Nephron (organoid): ENCODE results near the gene FOXI2.

Source experiments
- H3K27ac Mint-ChIP-seq, 3 experiments: 2 replicates each; pipeline ENCODE4 v1.8.0; 2020; ENCODE audit warnings: mixed read lengths in 3 of 3, mild to moderate bottlenecking in 2 of 3, moderate library complexity in 1 of 3
- H3K27me3 Mint-ChIP-seq: 2 replicates; pipeline ENCODE4 v1.8.0; 2021; ENCODE audit warnings: low read depth, mild to moderate bottlenecking, moderate library complexity, mixed read lengths
- H3K36me3 Mint-ChIP-seq: 2 replicates; pipeline ENCODE4 v1.8.0; 2020; ENCODE audit warnings: low read depth, mixed read lengths
- H3K4me1 Mint-ChIP-seq: 2 replicates; pipeline ENCODE4 v1.8.0; 2020; ENCODE audit warnings: mixed read lengths
- H3K4me3 Mint-ChIP-seq, 3 experiments: 2 replicates each; pipeline ENCODE4 v1.8.0; 2020; ENCODE audit warnings: mild to moderate bottlenecking in 3 of 3, mixed read lengths in 3 of 3, moderate library complexity in 2 of 3
- H3K9me3 Mint-ChIP-seq: 2 replicates; pipeline ENCODE4 v1.8.0; 2020; ENCODE audit warnings: mixed read lengths
- TF ChIP-seq, protein P1 (sequence below), 3 experiments: fragments of 200-600 bp; sonication (generic); IDR thresholded peaks; one replicate each; pipeline ENCODE4 v1.5.0; 2021; ENCODE audit warnings: antibody characterized with exemption in 3 of 3; ENCODE audit not compliant: unreplicated experiment in 3 of 3

FOXI2 gene

DNA sequence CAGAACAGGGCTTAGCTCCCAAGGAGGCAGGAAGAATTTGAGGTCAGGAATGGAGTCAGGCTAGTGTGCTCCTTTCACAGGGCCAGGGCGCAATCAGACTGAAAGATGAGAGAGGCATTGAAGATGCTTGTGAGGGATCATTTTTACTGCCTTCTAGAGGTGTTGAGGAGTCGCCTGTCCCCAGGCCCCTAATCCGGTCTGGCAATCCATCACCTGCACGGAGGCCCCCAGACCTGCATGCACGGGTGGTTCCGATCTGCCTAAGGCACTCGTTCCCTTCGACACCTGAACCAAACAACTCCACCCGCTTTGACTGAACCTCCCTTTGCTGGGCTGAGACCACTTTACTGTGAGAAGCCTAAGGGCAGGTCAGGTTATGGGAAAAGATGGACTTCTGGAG lies 8.0 kb downstream of the FOXI2 start:
- Mint-ChIP-seq H3K9me3 (peaks cover 8% of the 10 kb centered on the region), H3K27ac (no peak overlapping the region), H3K36me3 (peaks cover 4% of the 10 kb centered on the region), H3K4me1 (no peaks in the 10 kb centered on the region), H3K4me3 (no peak overlapping the region), H3K27me3 (peaks cover 48% of the 10 kb centered on the region)
- TF ChIP-seq, protein P1, sequence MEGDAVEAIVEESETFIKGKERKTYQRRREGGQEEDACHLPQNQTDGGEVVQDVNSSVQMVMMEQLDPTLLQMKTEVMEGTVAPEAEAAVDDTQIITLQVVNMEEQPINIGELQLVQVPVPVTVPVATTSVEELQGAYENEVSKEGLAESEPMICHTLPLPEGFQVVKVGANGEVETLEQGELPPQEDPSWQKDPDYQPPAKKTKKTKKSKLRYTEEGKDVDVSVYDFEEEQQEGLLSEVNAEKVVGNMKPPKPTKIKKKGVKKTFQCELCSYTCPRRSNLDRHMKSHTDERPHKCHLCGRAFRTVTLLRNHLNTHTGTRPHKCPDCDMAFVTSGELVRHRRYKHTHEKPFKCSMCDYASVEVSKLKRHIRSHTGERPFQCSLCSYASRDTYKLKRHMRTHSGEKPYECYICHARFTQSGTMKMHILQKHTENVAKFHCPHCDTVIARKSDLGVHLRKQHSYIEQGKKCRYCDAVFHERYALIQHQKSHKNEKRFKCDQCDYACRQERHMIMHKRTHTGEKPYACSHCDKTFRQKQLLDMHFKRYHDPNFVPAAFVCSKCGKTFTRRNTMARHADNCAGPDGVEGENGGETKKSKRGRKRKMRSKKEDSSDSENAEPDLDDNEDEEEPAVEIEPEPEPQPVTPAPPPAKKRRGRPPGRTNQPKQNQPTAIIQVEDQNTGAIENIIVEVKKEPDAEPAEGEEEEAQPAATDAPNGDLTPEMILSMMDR (IDR thresholded peaks at IDR 0.05; ENCODE audit: unreplicated experiment in 3 of 3) = no peak

DNA sequence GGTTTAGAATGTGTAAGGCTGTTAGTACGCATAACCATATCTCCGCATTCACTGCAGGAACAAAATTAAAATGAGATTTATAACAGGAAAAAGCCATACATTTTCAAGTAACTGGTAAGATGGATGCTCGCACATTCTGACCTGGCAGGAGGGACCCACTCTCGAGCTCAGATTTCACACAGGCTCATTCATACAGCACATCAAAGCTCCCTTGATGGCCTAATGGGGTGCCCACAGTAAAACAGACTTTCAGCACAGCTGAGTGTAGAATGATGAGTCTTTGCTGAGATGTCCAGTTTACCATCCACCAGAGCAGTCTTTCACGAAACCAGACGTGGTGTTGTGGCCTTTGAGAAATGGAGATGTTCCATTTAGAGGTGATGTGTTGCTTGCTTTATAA lies 8.9 kb downstream of the FOXI2 start:
- Mint-ChIP-seq H3K36me3 (peaks cover 4% of the 10 kb centered on the region), H3K27me3 (peaks cover 39% of the 10 kb centered on the region), H3K4me3 (no peak overlapping the region), H3K27ac (no peak overlapping the region), H3K4me1 (no peaks in the 10 kb centered on the region), H3K9me3 (peaks cover 8% of the 10 kb centered on the region)
- TF ChIP-seq, protein P1 (IDR thresholded peaks at IDR 0.05; ENCODE audit: unreplicated experiment in 3 of 3) = no peak

DNA sequence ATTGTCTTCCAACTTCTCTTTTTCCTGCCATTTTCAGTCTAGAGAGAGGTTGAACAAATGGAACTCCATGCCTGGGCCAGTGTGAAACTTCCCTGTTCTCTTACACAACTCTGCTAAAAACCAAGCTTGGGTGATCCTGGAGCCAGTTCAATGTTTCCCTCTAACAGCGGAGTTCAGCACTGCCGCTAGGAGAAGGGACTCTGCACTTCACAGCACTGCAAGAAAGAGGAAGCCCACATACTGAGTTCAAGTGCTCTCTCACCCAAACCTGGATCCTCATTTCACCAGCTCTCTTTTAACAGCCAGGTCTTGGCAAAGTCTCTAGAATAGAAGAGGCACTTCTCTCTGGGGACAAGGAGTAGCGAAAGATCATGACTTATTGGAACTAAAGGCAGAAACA lies 18.8 kb downstream of the FOXI2 start:
- no peaks in the 10 kb centered on the region for H3K9me3 Mint-ChIP-seq
- peaks cover 10% of the 10 kb centered on the region for H3K27me3 Mint-ChIP-seq
- H3K27ac Mint-ChIP-seq = no peak overlapping the region
- TF ChIP-seq, protein P1 (IDR thresholded peaks at IDR 0.05; ENCODE audit: unreplicated experiment in 3 of 3) = no peak
- no peak overlapping the region for H3K4me3 Mint-ChIP-seq
- no peaks in the 10 kb centered on the region for H3K36me3 Mint-ChIP-seq
- no peaks in the 10 kb centered on the region for H3K4me1 Mint-ChIP-seq

DNA sequence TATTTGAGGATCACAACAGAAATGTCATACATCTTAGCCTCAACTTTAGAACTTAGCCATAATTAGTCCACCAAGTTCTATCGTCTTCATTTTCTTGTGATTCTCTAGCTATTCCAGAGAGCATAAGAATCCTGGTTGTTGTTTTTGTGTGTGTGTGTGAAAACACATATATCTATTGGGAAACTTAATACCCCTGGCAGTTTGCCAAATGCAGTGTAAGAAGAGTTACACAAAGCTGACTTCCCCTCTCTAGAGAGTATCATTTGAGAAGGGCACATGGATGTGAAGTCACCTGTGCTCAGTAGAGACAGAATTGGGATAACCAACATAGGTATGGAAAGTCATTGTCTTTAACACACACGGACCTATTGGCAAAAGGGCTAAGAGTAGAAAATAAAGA lies 19.3 kb downstream of the FOXI2 start:
- Mint-ChIP-seq H3K27ac (no peak overlapping the region), H3K9me3 (no peaks in the 10 kb centered on the region), H3K4me3 (no peak overlapping the region), H3K4me1 (no peaks in the 10 kb centered on the region), H3K27me3 (peaks cover 10% of the 10 kb centered on the region), H3K36me3 (no peaks in the 10 kb centered on the region)
- TF ChIP-seq, protein P1 (IDR thresholded peaks at IDR 0.05; ENCODE audit: unreplicated experiment in 3 of 3) = no peak

DNA sequence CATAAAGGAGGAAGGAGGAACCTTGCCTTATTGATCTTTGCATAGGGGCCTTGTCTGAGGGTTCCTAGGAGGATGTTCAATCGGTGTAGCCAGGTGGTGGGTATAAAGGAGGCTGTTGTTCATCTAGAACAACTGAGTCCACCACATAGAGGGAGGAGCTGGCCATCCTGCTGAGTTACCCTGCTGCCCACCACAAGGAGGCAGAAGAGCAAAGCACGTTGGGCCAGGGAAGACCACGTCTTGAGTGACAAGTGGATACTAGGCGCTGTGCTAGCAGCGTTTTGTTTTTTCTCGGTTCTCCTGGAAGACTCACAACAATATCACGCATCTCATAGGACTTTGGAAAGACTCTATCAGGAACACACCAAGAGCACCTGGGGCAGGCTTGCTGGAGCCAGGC lies 20.0 kb downstream of the FOXI2 start:
- H3K9me3 Mint-ChIP-seq = peaks cover 5% of the 10 kb centered on the region
- no peak overlapping the region for H3K4me3 Mint-ChIP-seq
- H3K36me3 Mint-ChIP-seq = no peaks in the 10 kb centered on the region
- H3K27me3 Mint-ChIP-seq = peaks cover 10% of the 10 kb centered on the region
- no peaks in the 10 kb centered on the region for H3K4me1 Mint-ChIP-seq
- no peak overlapping the region for H3K27ac Mint-ChIP-seq
- TF ChIP-seq, protein P1 (IDR thresholded peaks at IDR 0.05; ENCODE audit: unreplicated experiment in 3 of 3) = no peak

DNA sequence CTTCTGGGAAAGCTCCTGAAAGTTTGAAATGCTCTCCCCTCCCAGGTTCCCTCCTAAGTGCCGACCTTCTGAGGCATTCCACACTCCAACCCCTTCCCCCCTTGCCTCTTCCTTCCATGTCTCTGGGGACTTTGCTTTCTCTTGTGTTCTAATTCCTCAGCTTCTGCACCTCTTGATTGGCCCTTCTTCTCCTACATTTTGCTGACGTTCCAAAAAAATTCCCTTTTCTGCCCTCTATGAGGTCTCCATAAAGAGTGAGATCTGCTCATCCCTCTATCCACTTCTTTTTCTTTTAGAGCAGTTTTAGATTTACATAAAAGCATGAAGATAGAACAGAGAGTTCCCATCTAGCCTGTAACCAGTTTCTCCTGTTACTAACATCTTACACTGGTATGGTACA lies 22.3 kb downstream of the FOXI2 start:
- Mint-ChIP-seq H3K27ac (no peak overlapping the region), H3K36me3 (no peaks in the 10 kb centered on the region), H3K9me3 (peaks cover 5% of the 10 kb centered on the region), H3K4me1 (no peaks in the 10 kb centered on the region), H3K4me3 (no peak overlapping the region), H3K27me3 (peaks cover 10% of the 10 kb centered on the region)
- TF ChIP-seq, protein P1 (IDR thresholded peaks at IDR 0.05; ENCODE audit: unreplicated experiment in 3 of 3) = no peak
